SH-SY5Y (cell line): ENCODE results near the gene CD44.

ENCODE experiments used
- GATA2 ChIP-seq: IDR thresholded peaks from 2 replicates; pipeline ENCODE4 v1.6.1; 2011; ENCODE audit warnings: mild to moderate bottlenecking, low read depth, low read length
- GATA3 ChIP-seq: IDR thresholded peaks from 2 replicates; pipeline ENCODE4 v1.6.1; 2011; ENCODE audit warnings: low read depth, mild to moderate bottlenecking, low read length, moderate library complexity

- TF ChIP-seq GATA2 (no peak), GATA3 (no peak)
These were observed 5.8 kb downstream of the CD44 start for GRCh38 chr11:35144806-35145205.
